HG03064 (cell line): Measurements from ENCODE around the gene SEC14L2.
"Not testable (repeated sequence)": the region's sequence is repeated elsewhere in the genome, so short reads cannot be mapped to it uniquely, and the experiment has no call there.

ENCODE experiments used
- ATAC-seq: cut with Tn5 transposase; IDR thresholded peaks from one replicate; pipeline ENCODE4 v1.9.1; 2021; ENCODE audit warnings: low read depth; ENCODE audit not compliant: unreplicated experiment

The SEC14L2 gene

GRCh38 chr22:30445438-30446145 is 48.8 kb downstream of the SEC14L2 start:
- ATAC-seq, result no peak

- no peak for ATAC-seq
Observed at GRCh38 chr22:30447656-30448055, 50.8 kb downstream of the SEC14L2 start.

GRCh38 chr22:30451488-30451887 is 54.7 kb downstream of the SEC14L2 start:
- ATAC-seq, result not testable (repeated sequence)

- no peak for ATAC-seq
Observed at GRCh38 chr22:30452861-30453260, 56.0 kb downstream of the SEC14L2 start.

- no peak for ATAC-seq
Observed at GRCh38 chr22:30453731-30454510, 57.1 kb downstream of the SEC14L2 start.

- ATAC-seq, result no peak
Observed at GRCh38 chr22:30455075-30455840, 58.4 kb downstream of the SEC14L2 start.

- no peak for ATAC-seq
Observed at GRCh38 chr22:30457981-30458380, 61.2 kb downstream of the SEC14L2 start.

GRCh38 chr22:30459181-30460052 is 62.6 kb downstream of the SEC14L2 start:
- ATAC-seq, result no peak

GRCh38 chr22:30460147-30460546 is 63.3 kb downstream of the SEC14L2 start:
- no peak for ATAC-seq

- ATAC-seq, result not testable (repeated sequence)
Observed at GRCh38 chr22:30460555-30460954, 63.7 kb downstream of the SEC14L2 start.

- no peak for ATAC-seq
Observed at GRCh38 chr22:30469165-30469564, 72.3 kb downstream of the SEC14L2 start.

GRCh38 chr22:30470655-30471054 is 73.8 kb downstream of the SEC14L2 start:
- ATAC-seq, result no peak

GRCh38 chr22:30471616-30472318 is 74.9 kb downstream of the SEC14L2 start, which contains the start of gene SEC14L3:
Gene SEC14L3, minus strand, starts transcription at chr22:30472017. Its CDS starts 59 bp downstream, at chr22:30471958.
- no peak for ATAC-seq

GRCh38 chr22:30472994-30473720 is 76.3 kb downstream of the SEC14L2 start:
- ATAC-seq, result no peak

- no peak for ATAC-seq
Observed at GRCh38 chr22:30474121-30474520, 77.3 kb downstream of the SEC14L2 start.
